Fibroblast of mammary gland (primary cell): ENCODE results near the gene HOXD13.

Source experiments
- DNase-seq: peaks from one replicate; pipeline ENCODE4 v3.0.0-alpha.2; 2010; ENCODE audit warnings: low read depth
- H3K4me3 ChIP-seq: 2 replicates; pipeline ENCODE4 v1.5.1; 2011; ENCODE audit warnings: low read depth, mild to moderate bottlenecking, low read length, moderate library complexity; ENCODE audit not compliant: control insufficient read depth
- CTCF ChIP-seq: conservative IDR thresholded peaks from 2 replicates; pipeline ENCODE4 v1.5.1; 2011; ENCODE audit warnings: low read depth, low read length, inconsistent platforms; ENCODE audit not compliant: control insufficient read depth, insufficient read depth

Gene HOXD13

GRCh38 chr2:176122683-176123410 is 30.3 kb downstream of the HOXD13 start, which contains the start of gene HOXD9:
Gene HOXD9 (plus strand): TSS chr2:176122719. CDS start chr2:176122769, 50 bp downstream.
- peak within 1 kb of the TSS; percentile 61 for H3K4me3 ChIP-seq
- no peak for TF ChIP-seq CTCF
- no peak for DNase-seq

- H3K4me3 ChIP-seq, result peak overlapping the region; percentile 61
- no peak for DNase-seq
- no peak for TF ChIP-seq CTCF
These were observed 31.0 kb downstream of the HOXD13 start for GRCh38 chr2:176123411-176124109.

- no peak overlapping the region for H3K4me3 ChIP-seq
- no peak for TF ChIP-seq CTCF
- no peak for DNase-seq
These were observed 31.8 kb downstream of the HOXD13 start for GRCh38 chr2:176124110-176124946.

- no peak for TF ChIP-seq CTCF
- no peak overlapping the region for H3K4me3 ChIP-seq
- no peak for DNase-seq
These were observed 32.6 kb downstream of the HOXD13 start for GRCh38 chr2:176124947-176125771.

- no peak overlapping the region for H3K4me3 ChIP-seq
- no peak for TF ChIP-seq CTCF
- no peak for DNase-seq
These were observed 33.2 kb downstream of the HOXD13 start for GRCh38 chr2:176125772-176126054.
